SK-N-SH treated with all-trans-retinoic acid at 6 μM for 48 hours (cell line): ENCODE results near the gene XIAP.

Experiments
- ATAC-seq: fragments of 200-7000 bp; cut with Tn5 transposase; 3 replicates; pipeline ENCODE4 v1.9.1; 2020; ENCODE audit warnings: mild to moderate bottlenecking, moderate library complexity
- ARNTL ChIP-seq: fragments of 450-650 bp; formaldehyde crosslinking; IDR thresholded peaks from 2 replicates; pipeline ENCODE4 v1.5.0; 2020; ENCODE audit warnings: low read depth, mild to moderate bottlenecking, moderate library complexity, borderline replicate concordance
- CREB5 ChIP-seq: fragments of 250-450 bp; sonication (Bioruptor Pico); IDR thresholded peaks from 2 replicates; pipeline ENCODE4 v1.5.1; 2020; ENCODE audit warnings: low read depth, mild to moderate bottlenecking, moderate library complexity
- ESRRG ChIP-seq: fragments of 250-450 bp; sonication (Bioruptor Pico); IDR thresholded peaks from 2 replicates; pipeline ENCODE4 v1.6.1; 2021; ENCODE audit warnings: mild to moderate bottlenecking
- GLIS3 ChIP-seq: fragments of 250-450 bp; sonication (Bioruptor Pico); IDR thresholded peaks from 2 replicates; pipeline ENCODE4 v1.5.0; 2020; ENCODE audit warnings: mild to moderate bottlenecking, moderate library complexity
- ISL1 ChIP-seq: fragments of 250-450 bp; sonication (Bioruptor Pico); IDR thresholded peaks from 2 replicates; pipeline ENCODE4 v2.1.2; 2022; ENCODE audit warnings: mild to moderate bottlenecking, moderate library complexity
- OSR1 ChIP-seq: fragments of 250-450 bp; sonication (Bioruptor Pico); IDR thresholded peaks from 2 replicates; pipeline ENCODE4 v1.8.0; 2022; ENCODE audit warnings: moderate library complexity, mild to moderate bottlenecking, inconsistent platforms
- PATZ1 ChIP-seq: fragments of 250-450 bp; sonication (Bioruptor Pico); IDR thresholded peaks from 2 replicates; pipeline ENCODE4 v1.8.0; 2020; ENCODE audit warnings: mild to moderate bottlenecking, moderate library complexity, borderline replicate concordance
- PPARA ChIP-seq: fragments of 250-450 bp; sonication (Bioruptor Pico); IDR thresholded peaks from 2 replicates; pipeline ENCODE4 v1.5.0; 2020; ENCODE audit warnings: mild to moderate bottlenecking, borderline replicate concordance
- RARB ChIP-seq: fragments of 250-450 bp; sonication (Bioruptor Pico); IDR thresholded peaks from 2 replicates; pipeline ENCODE4 v1.8.0; 2021; ENCODE audit warnings: mild to moderate bottlenecking, moderate library complexity
- SNAI2 ChIP-seq: fragments of 250-450 bp; sonication (Bioruptor Pico); IDR thresholded peaks from 2 replicates; pipeline ENCODE4 v1.5.0; 2020; ENCODE audit warnings: mild to moderate bottlenecking, moderate library complexity
- TCF4 ChIP-seq: fragments of 250-450 bp; sonication (Bioruptor Pico); IDR thresholded peaks from 2 replicates; pipeline ENCODE4 v1.8.0; 2021; ENCODE audit warnings: mild to moderate bottlenecking, moderate library complexity, borderline replicate concordance
- TSHZ2 ChIP-seq: fragments of 250-450 bp; sonication (Bioruptor Pico); IDR thresholded peaks from 2 replicates; pipeline ENCODE4 v1.5.0; 2020; ENCODE audit warnings: mild to moderate bottlenecking, moderate library complexity
- ZC3H10 ChIP-seq: fragments of 250-450 bp; sonication (Bioruptor Pico); IDR thresholded peaks from 2 replicates; pipeline ENCODE4 v1.5.1; 2021; ENCODE audit warnings: mild to moderate bottlenecking, moderate library complexity
- ZFP3 ChIP-seq: fragments of 250-450 bp; sonication (Bioruptor Pico); IDR thresholded peaks from 2 replicates; pipeline ENCODE4 v1.5.0; 2020; ENCODE audit warnings: mild to moderate bottlenecking, moderate library complexity
- ZFP30 ChIP-seq: fragments of 450-650 bp; formaldehyde crosslinking; IDR thresholded peaks from 2 replicates; pipeline ENCODE4 v1.5.0; 2022; ENCODE audit warnings: mild to moderate bottlenecking, moderate library complexity
- ZNF565 ChIP-seq: fragments of 450-650 bp; formaldehyde crosslinking; conservative IDR thresholded peaks from 2 replicates; pipeline ENCODE4 v1.5.0; 2020; ENCODE audit warnings: low read depth, mild to moderate bottlenecking, moderate library complexity
- ZNF70 ChIP-seq: fragments of 450-650 bp; formaldehyde crosslinking; IDR thresholded peaks from 2 replicates; pipeline ENCODE4 v1.5.0; 2020; ENCODE audit warnings: mild to moderate bottlenecking, moderate library complexity
- ZNF8 ChIP-seq: fragments of 450-650 bp; formaldehyde crosslinking; IDR thresholded peaks from 2 replicates; pipeline ENCODE4 v1.5.0; 2020; ENCODE audit warnings: mild to moderate bottlenecking, moderate library complexity
- TF ChIP-seq, protein P1 (sequence below): fragments of 250-450 bp; sonication (Bioruptor Pico); IDR thresholded peaks from 2 replicates; pipeline ENCODE4 v1.5.1; 2021; ENCODE audit warnings: mild to moderate bottlenecking, moderate library complexity
- TF ChIP-seq, protein P2 (sequence below): fragments of 250-450 bp; sonication (Bioruptor Pico); IDR thresholded peaks from 2 replicates; pipeline ENCODE4 v1.8.0; 2021; ENCODE audit warnings: low read depth, mild to moderate bottlenecking, moderate library complexity, borderline replicate concordance

Gene XIAP

GRCh38 chrX:123873956-123874355 is 14.1 kb downstream of the XIAP start:
- no peak for ATAC-seq
- no peak for TF ChIP-seq PPARA (CRISPR knock-in tag)
- TF ChIP-seq ARNTL: no peak
- no peak for TF ChIP-seq ZFP3 (CRISPR knock-in tag)
- TF ChIP-seq, protein P1, sequence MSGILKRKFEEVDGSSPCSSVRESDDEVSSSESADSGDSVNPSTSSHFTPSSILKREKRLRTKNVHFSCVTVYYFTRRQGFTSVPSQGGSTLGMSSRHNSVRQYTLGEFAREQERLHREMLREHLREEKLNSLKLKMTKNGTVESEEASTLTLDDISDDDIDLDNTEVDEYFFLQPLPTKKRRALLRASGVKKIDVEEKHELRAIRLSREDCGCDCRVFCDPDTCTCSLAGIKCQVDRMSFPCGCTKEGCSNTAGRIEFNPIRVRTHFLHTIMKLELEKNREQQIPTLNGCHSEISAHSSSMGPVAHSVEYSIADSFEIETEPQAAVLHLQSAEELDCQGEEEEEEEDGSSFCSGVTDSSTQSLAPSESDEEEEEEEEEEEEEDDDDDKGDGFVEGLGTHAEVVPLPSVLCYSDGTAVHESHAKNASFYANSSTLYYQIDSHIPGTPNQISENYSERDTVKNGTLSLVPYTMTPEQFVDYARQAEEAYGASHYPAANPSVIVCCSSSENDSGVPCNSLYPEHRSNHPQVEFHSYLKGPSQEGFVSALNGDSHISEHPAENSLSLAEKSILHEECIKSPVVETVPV (CRISPR knock-in tag): no peak
- no peak for TF ChIP-seq RARB (CRISPR knock-in tag)
- TF ChIP-seq ZNF70 (CRISPR knock-in tag): no peak
- no peak for TF ChIP-seq TCF4 (CRISPR knock-in tag)
- TF ChIP-seq ZC3H10 (CRISPR knock-in tag): no peak
- TF ChIP-seq SNAI2: no peak
- TF ChIP-seq, protein P2, sequence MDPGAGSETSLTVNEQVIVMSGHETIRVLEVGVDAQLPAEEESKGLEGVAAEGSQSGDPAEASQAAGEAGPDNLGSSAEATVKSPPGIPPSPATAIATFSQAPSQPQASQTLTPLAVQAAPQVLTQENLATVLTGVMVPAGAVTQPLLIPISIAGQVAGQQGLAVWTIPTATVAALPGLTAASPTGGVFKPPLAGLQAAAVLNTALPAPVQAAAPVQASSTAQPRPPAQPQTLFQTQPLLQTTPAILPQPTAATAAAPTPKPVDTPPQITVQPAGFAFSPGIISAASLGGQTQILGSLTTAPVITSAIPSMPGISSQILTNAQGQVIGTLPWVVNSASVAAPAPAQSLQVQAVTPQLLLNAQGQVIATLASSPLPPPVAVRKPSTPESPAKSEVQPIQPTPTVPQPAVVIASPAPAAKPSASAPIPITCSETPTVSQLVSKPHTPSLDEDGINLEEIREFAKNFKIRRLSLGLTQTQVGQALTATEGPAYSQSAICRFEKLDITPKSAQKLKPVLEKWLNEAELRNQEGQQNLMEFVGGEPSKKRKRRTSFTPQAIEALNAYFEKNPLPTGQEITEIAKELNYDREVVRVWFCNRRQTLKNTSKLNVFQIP (CRISPR knock-in tag): no peak
- no peak for TF ChIP-seq OSR1 (CRISPR knock-in tag)
- no peak for TF ChIP-seq ZNF565 (CRISPR knock-in tag)
- no peak for TF ChIP-seq TSHZ2
- no peak for TF ChIP-seq GLIS3 (CRISPR knock-in tag)
- no peak for TF ChIP-seq ZFP30 (CRISPR knock-in tag)
- no peak for TF ChIP-seq CREB5 (CRISPR knock-in tag)
- TF ChIP-seq ZNF8 (CRISPR knock-in tag): no peak
- TF ChIP-seq ESRRG (CRISPR knock-in tag): no peak
- TF ChIP-seq PATZ1 (CRISPR knock-in tag): no peak
- TF ChIP-seq, all 23 proteins: peak for 0

- TF ChIP-seq, protein P1 (CRISPR knock-in tag): no peak
- TF ChIP-seq TCF4 (CRISPR knock-in tag) (no peak), ZNF565 (CRISPR knock-in tag) (no peak), ISL1 (CRISPR knock-in tag) (no peak), GLIS3 (CRISPR knock-in tag) (no peak), PATZ1 (CRISPR knock-in tag) (no peak)
- TF ChIP-seq, protein P2 (CRISPR knock-in tag): no peak
- no peak for ATAC-seq
These were observed 16.3 kb downstream of the XIAP start for GRCh38 chrX:123876177-123876576.
